GM19351 (cell line): ENCODE measurements around the gene EID2B.

Experiments used
- ATAC-seq: cut with Tn5 transposase; IDR thresholded peaks from one replicate; pipeline ENCODE4 v1.9.1; 2021; ENCODE audit warnings: mild to moderate bottlenecking, moderate library complexity; ENCODE audit not compliant: unreplicated experiment

The EID2B gene

GRCh38 chr19:39533003-39533512, 406 bp upstream of the EID2B start:
- no peak for ATAC-seq

DNA sequence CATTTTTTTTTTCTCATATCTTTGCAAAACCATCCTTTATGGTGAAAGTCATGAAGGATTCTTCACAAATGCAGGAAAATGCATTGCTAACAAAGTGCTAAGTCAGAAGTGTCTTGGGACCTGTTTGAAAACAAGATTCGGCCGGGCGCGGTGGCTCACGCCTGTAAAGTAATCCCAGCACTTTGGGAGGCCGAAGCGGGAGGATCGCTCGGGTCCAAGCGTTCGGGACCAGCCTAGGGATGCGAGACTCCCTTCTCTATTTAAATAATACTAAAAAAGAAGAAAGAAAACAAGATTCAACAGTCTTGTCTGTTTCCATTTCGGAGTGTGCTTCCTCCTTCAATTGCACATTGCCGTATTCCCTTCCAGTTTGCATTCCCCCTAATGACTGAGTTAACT, 819 bp downstream of the EID2B start:
- no peak for ATAC-seq

DNA sequence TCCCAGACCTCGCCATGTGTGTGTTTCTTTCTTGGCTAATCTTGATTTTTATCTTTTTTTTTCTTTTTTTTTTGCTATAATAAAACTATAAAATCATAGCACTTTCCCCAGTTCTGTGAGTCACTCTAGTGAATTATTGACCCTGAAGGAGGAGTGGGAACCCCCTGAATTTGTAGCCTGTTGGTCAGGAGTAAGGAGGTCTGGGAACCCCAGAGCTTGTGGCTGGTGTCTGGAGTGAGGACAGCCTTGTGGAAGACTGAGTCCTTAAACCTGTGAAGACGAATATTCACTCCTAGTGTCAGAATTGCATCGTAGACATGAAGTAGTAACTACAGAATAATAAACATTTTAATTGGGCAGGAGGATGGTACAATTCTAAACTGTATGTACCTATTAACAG, 7.4 kb downstream of the EID2B start:
- ATAC-seq = no peak

GRCh38 chr19:39524495-39524894, 8.2 kb downstream of the EID2B start:
- no peak for ATAC-seq

DNA sequence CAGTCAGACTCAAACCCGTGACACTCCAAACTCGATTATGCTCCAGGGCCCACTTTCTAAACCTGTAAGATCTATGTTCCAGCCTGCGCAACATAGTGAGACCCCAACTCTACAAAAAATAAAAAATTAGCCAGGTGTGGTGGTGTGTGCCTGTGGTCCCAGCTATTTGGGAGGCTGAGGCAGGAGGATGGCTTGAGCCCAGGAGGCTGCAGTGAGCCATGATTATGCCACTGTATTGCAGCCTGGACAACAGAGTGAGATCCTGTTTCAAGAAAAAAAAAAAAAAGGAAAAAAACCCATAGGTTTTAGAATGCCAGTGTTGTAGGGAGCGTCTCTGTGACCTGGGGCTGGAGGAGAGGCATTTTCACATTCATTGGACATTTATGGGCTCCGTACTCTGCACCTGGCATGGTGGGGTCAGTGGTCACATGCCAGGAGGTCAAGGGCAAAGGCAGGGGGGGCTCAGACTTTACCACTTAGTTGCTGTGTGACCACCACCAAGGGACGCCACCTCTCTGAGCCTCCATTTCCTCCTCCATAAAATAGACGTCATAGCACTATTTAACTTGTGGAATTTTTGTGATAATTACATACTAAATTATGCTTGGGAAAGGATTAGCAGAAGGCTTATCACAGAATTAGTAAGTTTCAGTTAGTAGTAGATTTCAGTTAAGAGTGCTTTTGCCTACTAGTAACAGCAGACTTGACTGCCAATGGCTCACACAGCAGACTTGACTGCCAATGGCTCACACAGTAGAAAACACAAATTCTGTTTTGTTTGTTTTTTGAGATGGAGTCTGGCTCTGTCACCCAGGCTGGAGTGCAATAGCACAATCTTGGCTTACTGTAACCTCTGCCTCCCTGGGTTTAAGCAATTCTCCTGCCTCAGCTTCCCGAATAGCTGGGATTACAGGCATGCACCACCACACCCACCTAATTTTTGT, 11.8 kb downstream of the EID2B start:
- ATAC-seq = no peak

DNA sequence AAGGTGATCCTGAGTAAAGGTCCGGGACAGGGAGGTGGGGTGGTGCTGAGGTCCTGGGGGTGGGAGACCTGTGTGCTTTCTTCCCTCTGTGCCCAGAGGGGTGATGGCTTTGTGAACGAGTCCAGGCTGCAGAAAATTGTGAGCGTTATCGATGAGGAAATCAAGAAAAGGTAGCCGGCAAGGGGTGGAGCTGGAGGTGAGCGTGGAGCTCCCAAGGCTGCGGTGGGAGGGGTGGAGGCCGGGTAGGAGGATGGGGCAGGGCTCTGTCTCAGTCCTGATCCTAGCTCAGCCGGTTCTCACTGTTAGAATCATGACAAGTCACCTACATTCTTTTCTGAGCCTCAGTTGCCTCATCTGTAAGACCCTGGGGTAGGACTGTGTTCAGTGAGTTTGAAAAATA, 13.7 kb downstream of the EID2B start:
- ATAC-seq = no peak

DNA sequence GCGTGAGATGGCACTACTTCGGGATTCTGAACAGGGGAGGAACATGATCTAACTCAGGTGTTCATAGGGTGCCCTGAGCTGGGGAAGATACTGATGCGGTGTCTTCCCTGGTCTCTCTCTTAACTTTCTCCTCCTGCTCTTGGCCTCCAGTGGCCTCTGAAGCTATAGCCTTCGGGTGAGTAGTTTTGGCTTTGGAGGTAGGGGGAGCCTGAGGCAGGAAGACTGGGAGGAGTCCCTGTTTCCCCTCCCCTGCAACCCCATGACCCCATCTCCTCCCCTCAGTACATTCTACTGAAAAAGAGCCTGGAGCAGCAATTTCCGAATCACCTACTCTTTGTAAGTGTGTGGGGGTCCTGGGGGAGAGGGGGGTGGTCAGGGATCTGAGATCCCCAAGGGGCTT, 14.2 kb downstream of the EID2B start:
- no peak for ATAC-seq

GRCh38 chr19:39517432-39517831, 15.2 kb downstream of the EID2B start:
- ATAC-seq = no peak

DNA sequence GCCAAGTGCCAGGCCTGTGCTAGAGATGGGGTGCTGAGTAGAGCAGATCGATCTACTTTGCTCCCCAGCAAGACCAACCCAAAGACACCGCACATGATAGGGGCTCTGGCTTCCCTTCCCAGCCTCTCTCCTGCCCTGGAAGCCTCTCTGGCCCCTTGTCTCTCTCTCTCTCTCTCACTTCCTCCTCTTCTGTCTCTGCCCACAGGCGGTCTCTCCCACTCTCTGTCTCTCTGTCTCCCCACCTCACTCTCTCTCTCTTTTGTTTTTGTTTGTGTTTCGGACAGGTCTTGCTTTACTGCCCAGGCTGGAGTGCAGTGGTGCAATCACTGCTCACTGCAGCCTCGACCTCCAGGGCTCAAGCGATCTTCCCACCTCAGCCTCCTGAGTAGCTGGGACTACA, 16.4 kb downstream of the EID2B start:
- no peak for ATAC-seq

GRCh38 chr19:39515551-39516191, 17.0 kb downstream of the EID2B start:
- no peak for ATAC-seq

DNA sequence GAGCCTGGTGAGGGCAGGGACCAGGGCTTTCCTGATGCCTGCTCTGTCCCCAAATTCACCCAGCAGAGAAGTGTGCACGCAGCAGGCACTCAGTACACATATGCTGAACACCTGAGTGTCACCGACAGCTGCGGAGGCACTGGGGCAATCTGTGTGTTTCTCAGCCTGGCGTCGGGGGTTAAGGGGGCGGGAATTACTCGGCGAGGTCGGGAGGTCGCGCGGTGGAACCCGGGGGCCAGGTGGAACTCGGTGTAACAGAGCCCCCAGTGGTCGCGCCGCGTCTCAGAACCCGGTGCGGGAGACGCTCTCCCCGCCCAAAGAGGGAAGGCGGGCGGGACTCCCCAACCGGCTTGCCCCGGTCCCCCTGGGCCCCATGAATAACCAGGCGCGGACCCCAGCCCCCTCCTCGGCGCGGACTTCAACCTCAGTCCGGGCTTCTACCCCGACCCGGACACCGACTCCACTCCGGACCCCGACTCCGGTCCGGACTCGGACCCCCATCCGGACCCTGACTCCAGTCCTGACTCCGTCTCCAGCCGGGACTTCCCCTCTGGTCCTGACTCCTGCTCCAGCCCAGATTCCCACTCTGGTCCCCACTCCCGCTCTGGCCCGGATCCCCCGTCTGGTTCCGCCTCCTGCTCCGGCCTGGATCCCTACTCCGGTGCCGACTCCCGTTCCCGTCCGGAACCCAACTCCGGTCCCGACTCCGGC, 17.7 kb downstream of the EID2B start, which contains the start of gene SELENOV:
Gene SELENOV, plus strand, starts transcription at position 300 of the 711 bp plus-strand sequence. Its CDS starts 74 bp downstream, at position 374.
- no peak for ATAC-seq

DNA sequence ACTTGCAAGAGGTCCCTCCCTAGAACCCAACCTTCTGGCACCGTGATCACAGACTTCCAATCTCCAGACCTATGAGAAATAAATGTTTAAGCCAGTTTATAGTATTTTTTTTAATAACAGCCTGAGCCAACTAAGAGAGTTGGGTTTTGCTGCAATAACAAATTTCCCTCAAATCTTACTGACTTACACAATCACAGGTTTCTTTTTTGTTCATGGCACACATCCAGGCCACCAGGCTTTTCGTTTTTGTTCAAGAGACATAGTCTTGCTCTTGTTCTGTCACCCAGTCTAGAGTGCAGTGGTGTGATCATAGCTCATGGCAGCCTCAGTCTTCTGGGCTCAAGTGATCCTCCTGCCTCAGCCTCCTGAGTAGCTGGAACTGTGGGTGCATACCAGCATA, 19.7 kb downstream of the EID2B start:
- no peak for ATAC-seq

GRCh38 chr19:39509233-39509632, 23.4 kb downstream of the EID2B start:
- ATAC-seq = no peak

DNA sequence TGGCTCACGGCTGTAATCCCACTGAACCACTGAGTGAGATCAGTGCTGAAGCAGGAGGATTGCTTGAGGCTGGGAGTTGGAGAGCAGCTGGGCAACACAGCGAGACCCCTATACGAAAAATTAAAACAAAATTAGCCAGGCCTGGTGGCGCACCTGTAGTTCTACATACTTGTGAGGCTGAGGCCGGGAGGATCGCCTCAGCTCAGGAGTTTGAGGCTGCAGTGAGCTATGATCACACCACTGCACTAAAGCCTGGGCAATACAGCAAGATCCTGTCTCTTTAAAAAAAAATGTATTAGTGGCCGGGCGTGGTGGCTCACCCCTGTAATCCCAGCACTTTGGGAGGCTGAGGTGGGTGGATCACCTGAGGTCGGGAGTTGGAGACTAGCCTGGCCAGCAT, 24.0 kb downstream of the EID2B start:
- no peak for ATAC-seq

GRCh38 chr19:39507715-39508364, 24.8 kb downstream of the EID2B start:
- ATAC-seq = no peak

DNA sequence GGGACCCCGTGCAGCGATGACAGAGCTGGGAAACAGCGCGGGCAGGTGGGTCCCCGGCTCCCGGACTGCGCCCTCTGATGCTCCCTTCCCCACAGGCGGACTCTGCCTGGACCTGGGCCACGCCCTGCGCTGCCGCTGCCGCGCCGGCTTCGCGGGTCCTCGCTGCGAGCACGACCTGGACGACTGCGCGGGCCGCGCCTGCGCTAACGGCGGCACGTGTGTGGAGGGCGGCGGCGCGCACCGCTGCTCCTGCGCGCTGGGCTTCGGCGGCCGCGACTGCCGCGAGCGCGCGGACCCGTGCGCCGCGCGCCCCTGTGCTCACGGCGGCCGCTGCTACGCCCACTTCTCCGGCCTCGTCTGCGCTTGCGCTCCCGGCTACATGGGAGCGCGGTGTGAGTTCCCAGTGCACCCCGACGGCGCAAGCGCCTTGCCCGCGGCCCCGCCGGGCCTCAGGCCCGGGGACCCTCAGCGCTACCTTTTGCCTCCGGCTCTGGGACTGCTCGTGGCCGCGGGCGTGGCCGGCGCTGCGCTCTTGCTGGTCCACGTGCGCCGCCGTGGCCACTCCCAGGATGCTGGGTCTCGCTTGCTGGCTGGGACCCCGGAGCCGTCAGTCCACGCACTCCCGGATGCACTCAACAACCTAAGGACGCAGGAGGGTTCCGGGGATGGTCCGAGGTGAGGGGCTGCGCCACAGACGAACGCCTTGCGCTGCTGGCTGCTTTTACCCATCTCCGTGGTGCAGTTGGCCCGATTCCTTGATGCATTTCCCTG, 25.5 kb downstream of the EID2B start:
- ATAC-seq = no peak

- ATAC-seq = no peak
These were observed 26.1 kb downstream of the EID2B start for GRCh38 chr19:39506598-39506943.

DNA sequence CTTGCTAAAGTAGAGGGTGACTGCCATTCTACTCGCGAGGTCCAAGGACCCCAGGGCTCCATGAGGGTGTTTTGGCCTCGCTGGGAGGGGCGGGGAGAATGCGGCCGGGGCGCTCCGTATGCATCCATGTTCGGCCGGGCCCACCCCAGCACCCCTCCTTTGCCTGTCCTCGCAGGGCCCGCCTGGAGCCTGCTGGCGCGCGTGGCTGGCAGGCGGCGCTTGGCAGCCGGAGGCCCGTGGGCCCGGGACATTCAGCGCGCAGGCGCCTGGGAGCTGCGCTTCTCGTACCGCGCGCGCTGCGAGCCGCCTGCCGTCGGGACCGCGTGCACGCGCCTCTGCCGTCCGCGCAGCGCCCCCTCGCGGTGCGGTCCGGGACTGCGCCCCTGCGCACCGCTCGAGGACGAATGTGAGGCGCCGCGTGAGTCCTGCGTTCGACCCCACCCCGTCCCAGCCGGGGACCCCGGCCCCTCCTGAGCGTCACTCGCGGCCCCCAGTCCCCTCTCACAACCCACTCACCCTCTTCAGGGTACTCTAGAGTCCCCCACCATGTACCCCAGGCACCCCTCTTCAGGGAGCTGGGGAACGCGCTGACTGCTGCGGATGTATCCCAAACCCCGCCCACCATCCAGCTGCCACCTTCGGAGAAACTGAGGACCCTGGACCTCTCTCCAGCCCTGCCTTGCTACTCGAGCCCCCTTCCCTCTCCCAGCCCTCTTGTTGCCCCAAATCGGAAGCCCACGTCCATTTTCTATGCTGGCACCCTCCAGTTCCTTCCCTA, 29.8 kb downstream of the EID2B start:
- ATAC-seq = no peak

GRCh38 chr19:39501340-39501739, 31.3 kb downstream of the EID2B start:
- ATAC-seq = no peak
